Esophagus squamous epithelium (tissue), 4 donors: Measurements from ENCODE around the gene SSRP1.

Experiments used
- CTCF ChIP-seq, 6 experiments: fragments of 450-650 bp in 4 of 6; fragments of 200-600 bp in 2 of 6; sonication (generic) in 2 of 6; IDR thresholded peaks; one replicate each; pipeline ENCODE4 v1.5.1; 2016 to 2019; ENCODE audit warnings: antibody characterized with exemption in 6 of 6, mild to moderate bottlenecking in 4 of 6, moderate library complexity in 4 of 6
- POLR2A ChIP-seq, 4 donors: fragments of 450-650 bp; IDR thresholded peaks; one replicate each; pipeline ENCODE4 v1.6.1; 2017; ENCODE audit warnings: antibody characterized with exemption in 4 of 4, mild to moderate bottlenecking in 4 of 4, moderate library complexity in 3 of 4

- TF ChIP-seq CTCF (IDR thresholded peaks at IDR 0.05) (no peak), POLR2A (IDR thresholded peaks at IDR 0.05) (no peak)
These were observed 33.8 kb downstream of the SSRP1 start for GRCh38 chr11:57301711-57302423.
